OCI-LY7 (cell line): ENCODE data around the gene MS4A10.

Experiments
- CTCF ChIP-seq: fragments of 200-600 bp; sonication (generic); conservative IDR thresholded peaks from 2 replicates; pipeline ENCODE4 v1.5.1; 2014; ENCODE audit warnings: mild to moderate bottlenecking, antibody characterized with exemption, low read length, moderate library complexity, mixed read lengths
- EZH2phosphoT487 ChIP-seq: fragments of 200-600 bp; sonication (generic); IDR thresholded peaks from 2 replicates; pipeline ENCODE4 v1.6.1; 2018; ENCODE audit warnings: low read depth, borderline replicate concordance, mild to moderate bottlenecking, mixed run types, antibody characterized with exemption, low read length, moderate library complexity, mixed read lengths

- TF ChIP-seq CTCF (no peak), EZH2phosphoT487 (no peak)
Observed at GRCh38 chr11:60844045-60844869, 59.1 kb downstream of the MS4A10 start.
